Left renal cortex interstitium (tissue), 4 donors: ENCODE data around the gene GPR180. TPM values are rescaled to one million over a fixed set of nuclear protein-coding genes. Genes with fewer than 3 reads are reported as not detected.

ENCODE experiments used
- DNase-seq, 4 donors: peaks; one replicate each; pipeline ENCODE4 v3.0.0-alpha.2; 2013; ENCODE audit warnings: low read depth in 4 of 4, low spot score in 2 of 4, missing footprints in 1 of 4
- polyA plus RNA-seq, 4 donors: library from polyadenylated mRNA; unstranded; fragments of 120-200 nt; gene quantifications; one replicate each; pipeline ENCODE4 v1.2.1, GENCODE V29; 2013; ENCODE audit not compliant: insufficient read length in 4 of 4

GPR180 gene
- polyA plus RNA-seq, 4 donors: 7.7 to 9.1 (median 8.3) TPM

GRCh38 chr13:94640721-94641120, 39.1 kb downstream of the GPR180 start:
- no peak for DNase-seq

DNA sequence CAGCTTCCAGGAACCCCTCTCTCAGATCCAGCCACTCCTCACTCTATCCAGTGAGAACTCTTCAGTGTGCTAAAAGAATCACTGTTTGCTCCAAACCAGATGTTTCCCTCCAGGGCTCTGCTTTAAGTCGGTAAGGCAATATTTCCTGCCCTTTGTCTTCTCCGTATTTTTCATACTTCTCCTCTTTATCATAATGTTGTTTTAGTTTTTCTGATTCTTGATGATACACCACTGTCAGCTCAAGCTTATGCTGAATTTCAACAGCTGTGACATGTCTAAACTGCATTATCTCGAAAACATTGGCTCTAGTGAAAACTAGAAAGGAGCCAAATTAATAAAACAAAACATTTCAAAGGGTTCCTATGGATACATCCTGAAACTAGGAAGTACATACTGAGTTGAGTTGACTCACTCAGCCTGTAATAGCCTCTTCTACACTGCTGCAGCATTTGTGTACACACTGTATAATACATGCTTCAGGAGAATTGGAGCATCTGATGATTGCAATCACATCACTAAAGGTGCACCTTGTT, 39.8 kb downstream of the GPR180 start:
- DNase-seq: peak in 1 of 4 donors; percentile 38

DNA sequence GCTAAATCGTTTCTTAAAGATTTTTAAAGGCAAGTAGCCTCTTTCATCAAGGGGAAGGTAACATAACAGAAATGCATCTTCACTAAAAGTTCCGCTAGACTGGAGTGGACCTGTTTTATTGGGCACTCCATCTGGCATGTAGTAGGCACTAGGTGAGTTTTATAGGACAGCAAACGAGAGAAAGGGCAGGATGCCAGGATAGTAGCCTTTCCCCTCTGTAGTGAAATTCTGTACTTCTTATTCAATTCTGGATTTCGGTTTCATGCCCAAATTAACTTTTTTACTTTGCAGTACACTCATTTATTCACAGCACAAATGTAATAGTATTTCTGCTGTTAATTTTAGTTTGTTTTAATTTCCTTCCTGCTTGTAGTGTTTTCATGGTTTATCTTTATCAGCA, 45.2 kb downstream of the GPR180 start:
- DNase-seq: no peak

GRCh38 chr13:94656176-94656575, 54.5 kb downstream of the GPR180 start:
- no peak for DNase-seq

DNA sequence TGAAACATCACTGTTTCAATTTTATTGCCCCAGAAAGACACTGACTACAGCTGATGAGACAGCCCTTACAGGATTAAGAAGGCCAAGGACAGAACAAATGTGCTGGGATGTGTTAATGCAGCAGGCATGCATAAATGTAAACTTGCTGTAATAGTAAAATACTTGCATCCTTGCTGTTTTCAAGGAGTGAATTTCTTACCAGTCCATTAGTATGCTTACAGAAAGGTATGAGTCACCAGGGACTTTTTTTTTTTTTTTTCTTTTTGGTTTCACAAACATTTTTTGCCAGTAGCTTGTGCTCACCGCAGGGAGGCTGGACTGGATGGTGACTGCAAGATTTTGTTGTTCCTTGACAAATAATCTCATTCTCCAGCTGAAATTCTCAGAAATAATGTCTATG, 55.1 kb downstream of the GPR180 start:
- DNase-seq: no peak

DNA sequence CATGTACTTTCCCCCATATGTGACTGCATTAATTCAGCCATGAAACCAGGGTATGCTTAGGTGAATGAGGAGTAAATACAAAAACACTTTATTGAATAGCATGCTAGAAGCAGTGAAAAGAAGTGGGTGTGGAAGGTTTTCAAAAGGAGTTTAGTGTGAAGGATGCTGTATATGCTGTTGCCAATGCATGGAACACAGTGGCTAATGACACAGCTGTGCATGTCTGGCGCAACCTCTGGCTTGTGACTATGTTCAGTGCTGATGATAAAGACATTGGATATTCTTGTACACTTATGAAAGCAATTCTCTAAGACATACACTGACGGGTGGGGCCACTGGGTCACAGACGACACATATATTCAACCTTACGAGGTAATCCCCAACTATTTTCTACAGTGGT, 55.5 kb downstream of the GPR180 start:
- DNase-seq: no peak

DNA sequence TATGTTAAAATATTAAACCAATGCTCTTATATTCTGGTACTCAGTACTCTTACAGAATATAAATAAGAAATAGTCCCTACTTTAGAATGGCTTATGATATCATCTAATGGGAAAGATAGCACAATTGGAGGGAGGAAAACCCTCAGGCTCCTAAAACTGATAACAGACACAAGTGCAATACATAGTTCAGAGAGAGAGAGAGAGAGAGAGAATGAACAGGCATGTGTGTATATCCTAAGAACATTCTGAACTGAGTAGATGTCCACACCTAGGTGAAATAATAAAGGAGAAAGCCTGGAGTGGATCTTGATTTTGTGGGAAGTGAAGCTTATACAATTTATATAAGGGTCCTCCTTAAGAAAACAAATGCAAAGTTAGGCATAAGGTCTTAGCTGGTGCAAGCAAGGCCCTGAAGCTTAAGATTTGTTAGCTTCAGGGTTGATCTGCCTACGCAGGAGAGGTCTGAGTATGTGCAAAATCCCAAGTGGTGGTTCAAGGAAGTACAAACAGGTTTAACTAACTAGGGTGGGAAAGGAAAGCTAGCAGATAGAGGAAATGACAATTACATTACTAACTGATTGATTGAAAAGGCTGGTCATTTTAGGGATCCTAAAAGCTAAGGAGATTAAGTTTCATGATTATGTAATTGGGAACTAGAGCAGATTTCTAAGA, 57.4 kb downstream of the GPR180 start:
- DNase-seq: no peak

DNA sequence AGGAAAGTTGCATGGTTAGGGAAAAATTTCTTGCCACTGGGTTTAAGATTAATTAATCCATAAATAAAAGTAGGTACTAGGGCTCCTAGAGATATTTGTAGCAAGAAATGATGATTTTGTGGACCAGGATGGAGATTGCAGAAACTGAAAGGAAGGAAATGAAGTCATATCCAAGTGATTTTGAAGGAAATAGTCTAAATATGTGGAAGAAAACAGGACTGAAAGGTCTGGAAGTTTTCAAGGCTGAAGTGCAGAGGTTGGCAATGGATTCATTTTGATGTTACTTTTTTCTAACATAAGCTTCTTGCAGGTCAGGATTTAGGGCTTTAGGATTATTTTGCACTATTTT, 57.9 kb downstream of the GPR180 start:
- DNase-seq: no peak

- no peak for DNase-seq
These were observed 59.2 kb downstream of the GPR180 start for GRCh38 chr13:94660695-94661326.

GRCh38 chr13:94661406-94661805, 59.7 kb downstream of the GPR180 start:
- no peak for DNase-seq

GRCh38 chr13:94662274-94662945, 60.8 kb downstream of the GPR180 start:
- no peak for DNase-seq

- DNase-seq: no peak
These were observed 63.2 kb downstream of the GPR180 start for GRCh38 chr13:94664889-94665288.

DNA sequence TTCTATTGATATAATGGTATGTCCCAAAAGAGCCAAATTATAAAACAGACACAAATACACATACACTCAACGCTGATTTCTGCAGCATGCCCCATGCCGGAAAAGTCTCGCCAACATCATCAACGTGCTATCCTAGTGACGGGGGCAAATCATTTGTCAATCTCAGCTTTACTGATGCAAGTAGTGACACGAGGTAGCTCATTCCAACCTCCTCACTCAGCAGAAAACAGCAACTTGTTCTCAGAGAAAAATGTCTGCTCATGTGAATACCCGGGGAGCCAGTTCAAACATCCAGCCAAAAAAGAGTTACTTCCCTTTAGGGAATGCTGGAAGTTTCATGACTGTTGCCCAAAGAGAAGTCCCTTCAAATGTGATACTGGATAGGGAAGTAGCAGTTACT, 64.4 kb downstream of the GPR180 start:
- DNase-seq: no peak

GRCh38 chr13:94667190-94667589, 65.5 kb downstream of the GPR180 start:
- no peak for DNase-seq

DNA sequence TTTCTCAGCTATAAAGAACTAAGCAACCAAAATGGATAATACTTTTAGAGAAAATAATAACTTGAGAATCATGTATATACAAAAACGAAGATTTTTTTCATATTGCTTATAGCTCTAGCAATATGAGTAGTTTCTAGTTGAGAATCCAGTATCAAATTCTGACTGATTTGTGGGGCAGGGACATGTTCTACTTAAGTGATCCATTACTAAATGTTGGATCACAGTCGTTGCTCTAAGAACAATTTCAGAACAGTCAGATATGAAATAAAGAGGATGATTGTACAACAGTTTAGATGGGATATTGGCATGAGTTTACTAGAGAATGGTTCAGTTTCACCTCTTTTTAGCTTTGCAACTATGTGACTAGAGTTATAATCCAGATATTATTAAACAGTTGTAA, 70.7 kb downstream of the GPR180 start:
- DNase-seq: no peak

GRCh38 chr13:94673851-94674250, 72.2 kb downstream of the GPR180 start:
- DNase-seq: no peak

- no peak for DNase-seq
These were observed 73.1 kb downstream of the GPR180 start for GRCh38 chr13:94674609-94675348.

DNA sequence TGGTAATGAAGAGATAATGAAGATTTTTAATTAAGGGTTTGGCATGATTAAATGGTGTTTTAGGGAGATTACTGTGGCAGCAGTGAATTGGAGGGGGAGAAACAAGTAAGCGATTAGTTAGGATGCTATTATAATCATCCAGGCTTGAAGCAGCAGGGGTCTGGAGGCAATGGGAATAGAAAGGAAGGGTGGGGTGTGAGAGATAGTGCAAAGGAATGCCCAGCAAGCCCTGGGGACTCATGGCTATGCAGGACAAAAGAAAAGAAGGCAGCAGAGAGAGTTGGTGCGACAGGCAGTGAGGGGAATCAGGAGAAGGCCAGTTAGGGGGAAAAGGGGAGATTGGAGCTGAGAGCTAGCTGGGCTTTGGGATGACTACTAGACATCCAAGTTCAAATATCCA, 76.1 kb downstream of the GPR180 start:
- DNase-seq: no peak

DNA sequence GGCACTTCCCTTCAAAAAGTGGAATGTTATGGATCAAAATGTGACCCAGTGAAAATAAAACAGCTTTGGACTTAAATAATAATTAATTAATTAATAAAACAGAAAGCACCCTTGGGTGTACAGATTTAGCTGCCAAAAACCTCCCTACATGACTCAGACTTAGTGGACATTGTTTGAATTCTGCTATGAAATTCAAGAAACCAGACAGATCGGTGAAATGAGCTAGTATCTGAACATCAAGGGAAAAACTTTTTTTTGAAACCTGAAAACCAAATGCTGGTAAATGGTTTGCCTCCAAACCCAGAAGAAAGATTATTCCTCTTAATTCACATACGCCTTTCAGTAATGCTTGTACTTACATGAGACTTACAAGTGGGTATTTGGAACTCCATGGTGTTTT, 77.2 kb downstream of the GPR180 start:
- DNase-seq: no peak

DNA sequence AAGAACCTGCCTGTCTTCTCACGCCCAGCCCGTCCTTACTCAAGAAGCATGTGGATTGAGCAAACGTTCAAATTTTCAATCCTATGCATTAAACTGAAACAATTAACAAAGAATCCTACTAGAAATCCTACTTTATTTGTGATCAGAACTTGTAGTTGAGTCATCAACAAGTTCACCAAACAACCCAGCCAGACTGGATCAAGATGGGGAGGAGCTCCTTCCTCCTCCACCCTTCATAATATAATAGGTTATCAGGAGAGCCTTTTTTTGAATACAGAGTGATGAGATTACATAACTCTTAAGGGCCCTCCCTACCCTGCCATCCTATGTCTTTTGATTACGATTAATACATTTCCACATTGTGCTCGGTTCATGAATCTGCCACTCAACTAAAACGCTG, 78.0 kb downstream of the GPR180 start:
- DNase-seq: no peak

GRCh38 chr13:94682229-94682628, 80.6 kb downstream of the GPR180 start:
- DNase-seq: no peak
